NCI-H748 (cell line): Measurements from ENCODE around the gene HOXA2.
A peak's percentile ranks its signal among the peaks of the same experiment; 100 is the strongest.

Experiments used
- DNase-seq: peaks from one replicate; lab custom pipeline; 2025; ENCODE audit not compliant: unreplicated experiment; lab: John Stamatoyannopoulos, UW

The HOXA2 gene

GRCh38 chr7:27112955-27113949 is 10.8 kb upstream of the HOXA2 start:
- DNase-seq, result peak; percentile 76

GRCh38 chr7:27112361-27112760 is 9.9 kb upstream of the HOXA2 start:
- no peak for DNase-seq

GRCh38 chr7:27111751-27112277 is 9.3 kb upstream of the HOXA2 start:
- no peak for DNase-seq

- no peak for DNase-seq
Observed at GRCh38 chr7:27111042-27111750, 8.7 kb upstream of the HOXA2 start.

GRCh38 chr7:27110186-27111031 is 7.9 kb upstream of the HOXA2 start:
- DNase-seq, result no peak

GRCh38 chr7:27109466-27110185 is 7.1 kb upstream of the HOXA2 start:
- no peak for DNase-seq

GRCh38 chr7:27108390-27109127 is 6.1 kb upstream of the HOXA2 start:
- DNase-seq, result no peak

GRCh38 chr7:27107391-27108381 is 5.2 kb upstream of the HOXA2 start:
- no peak for DNase-seq

GRCh38 chr7:27106901-27107240 is 4.4 kb upstream of the HOXA2 start:
- no peak for DNase-seq

- no peak for DNase-seq
Observed at GRCh38 chr7:27106181-27106900, 3.9 kb upstream of the HOXA2 start.

GRCh38 chr7:27105301-27106031 is 3.0 kb upstream of the HOXA2 start:
- DNase-seq, result no peak

- no peak for DNase-seq
Observed at GRCh38 chr7:27104341-27105058, 2.0 kb upstream of the HOXA2 start.

- peak; percentile 65 for DNase-seq
Observed at GRCh38 chr7:27103489-27104226, 1.2 kb upstream of the HOXA2 start.

- DNase-seq, result no peak
Observed at GRCh38 chr7:27101957-27102580, 414 bp downstream of the HOXA2 start.

- no peak for DNase-seq
Observed at GRCh38 chr7:27101171-27101956, 1.1 kb downstream of the HOXA2 start.
